ENCODE data around the gene CBARP. TPM values are rescaled to one million over a fixed set of nuclear protein-coding genes. Genes with fewer than 3 reads are reported as not detected.
"Not testable (repeated sequence)": the region's sequence is repeated elsewhere in the genome, so short reads cannot be mapped to it uniquely, and the experiment has no call there.

Gene CBARP
- total RNA-seq, 2 donors from 2014 or later, result 21.5 to 28.5 TPM

DNA sequence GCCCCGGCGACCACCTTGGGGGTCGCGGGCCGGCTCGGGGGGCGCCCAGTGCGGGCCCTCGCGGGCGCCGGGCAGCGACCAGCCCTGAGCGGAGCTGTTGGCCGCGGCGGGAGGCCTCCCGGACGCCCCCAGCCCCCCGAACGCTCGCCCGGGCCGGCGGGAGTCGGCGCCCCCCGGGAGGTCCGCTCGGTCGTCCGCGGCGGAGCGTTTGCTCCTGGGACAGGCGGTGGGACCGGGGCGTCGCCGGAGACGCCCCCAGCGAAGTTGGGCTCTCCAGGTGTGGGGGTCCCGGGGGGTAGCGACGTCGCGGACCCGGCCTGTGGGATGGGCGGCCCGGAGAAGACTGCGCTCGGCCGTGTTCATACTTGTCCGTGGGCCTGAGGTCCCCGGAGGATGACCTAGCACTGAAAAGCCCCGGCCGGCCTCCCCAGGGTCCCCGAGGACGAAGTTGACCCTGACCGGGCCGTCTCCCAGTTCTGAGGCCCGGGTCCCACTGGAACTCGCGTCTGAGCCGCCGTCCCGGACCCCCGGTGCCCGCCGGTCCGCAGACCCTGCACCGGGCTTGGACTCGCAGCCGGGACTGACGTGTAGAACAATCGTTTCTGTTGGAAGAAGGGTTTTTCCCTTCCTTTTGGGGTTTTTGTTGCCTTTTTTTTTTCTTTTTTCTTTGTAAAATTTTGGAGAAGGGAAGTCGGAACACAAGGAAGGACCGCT lies 31.5 kb downstream of the CBARP start:
- H3K4me3 Mint-ChIP-seq, result peak overlapping the region; percentile 87

GRCh38 chr19:1205114-1206099 lies 32.4 kb downstream of the CBARP start, which contains the start of gene STK11:
TSS of gene STK11 (plus strand) at chr19:1205778. CDS start at chr19:1206914, 1,136 bp downstream.
- no peaks in the 10 kb centered on the region for H3K27me3 Mint-ChIP-seq (ENCODE audit: insufficient read depth)
- peak within 1 kb of the TSS; percentile 94 for H3K4me3 ChIP-seq (ENCODE audit: low read length)
- peaks cover 13% of the 10 kb centered on the region for H3K36me3 ChIP-seq (ENCODE audit: control insufficient read depth, insufficient read depth, low read length)
- DNase-seq, result peak; percentile 100
- TF ChIP-seq CTCF (conservative IDR thresholded peaks at IDR 0.05), result no peak
- H3K9me3 ChIP-seq (ENCODE audit: control insufficient read depth, low read length), result no peaks in the 10 kb centered on the region
- H3K27ac ChIP-seq (ENCODE audit: low read depth, low read length), result no peak within 1 kb of the TSS
- H3K36me3 Mint-ChIP-seq (ENCODE audit: low read depth), result peaks cover 10% of the 10 kb centered on the region
- H3K4me3 Mint-ChIP-seq, result peak within 1 kb of the TSS; percentile 87
- H3K27me3 ChIP-seq (ENCODE audit: control insufficient read depth, insufficient read depth, low read length, poor library complexity, severe bottlenecking), result no peaks in the 10 kb centered on the region
- H3K27ac Mint-ChIP-seq, result peak within 1 kb of the TSS; percentile 74
- 3 to 6% methylated on average over 32 to 113 of the region's 114 CpGs for WGBS, 2 experiments (ENCODE audit: insufficient coverage in 1 of 2, insufficient read length in 1 of 2)
- peaks cover 6% of the 10 kb centered on the region for H3K4me1 Mint-ChIP-seq
- H3K9me3 Mint-ChIP-seq, result no peaks in the 10 kb centered on the region
- H3K4me1 ChIP-seq (ENCODE audit: control insufficient read depth, insufficient read depth, low read length), result no peaks in the 10 kb centered on the region
- H3K9ac ChIP-seq (ENCODE audit: extremely low read depth, low read length, poor library complexity, severe bottlenecking), result peak within 1 kb of the TSS; percentile 60

More for the DNA sequence above, 31.5 kb downstream of the CBARP start:
- H3K9me3 Mint-ChIP-seq, result no peaks in the 10 kb centered on the region
- no peaks in the 10 kb centered on the region for H3K9me3 ChIP-seq (ENCODE audit: control insufficient read depth, low read length)
- H3K36me3 ChIP-seq (ENCODE audit: control insufficient read depth, insufficient read depth, low read length), result peaks cover 15% of the 10 kb centered on the region
- H3K4me1 ChIP-seq (ENCODE audit: control insufficient read depth, insufficient read depth, low read length), result no peaks in the 10 kb centered on the region
- H3K27me3 Mint-ChIP-seq (ENCODE audit: insufficient read depth), result no peaks in the 10 kb centered on the region
- H3K4me1 Mint-ChIP-seq, result peaks cover 6% of the 10 kb centered on the region
- DNase-seq, result peak; percentile 51
- peak overlapping the region; percentile 94 for H3K4me3 ChIP-seq (ENCODE audit: low read length)
- peak overlapping the region; percentile 74 for H3K27ac Mint-ChIP-seq
- H3K36me3 Mint-ChIP-seq (ENCODE audit: low read depth), result peaks cover 11% of the 10 kb centered on the region
- no peak for TF ChIP-seq CTCF (conservative IDR thresholded peaks at IDR 0.05)
- H3K27ac ChIP-seq (ENCODE audit: low read depth, low read length), result no peak overlapping the region
- WGBS, 2 experiments (ENCODE audit: insufficient coverage in 1 of 2, insufficient read length in 1 of 2), result 1% methylated on average over 14 to 78 of the region's 78 CpGs
- H3K9ac ChIP-seq (ENCODE audit: extremely low read depth, low read length, poor library complexity, severe bottlenecking), result peak overlapping the region; percentile 60
- no peaks in the 10 kb centered on the region for H3K27me3 ChIP-seq (ENCODE audit: control insufficient read depth, insufficient read depth, low read length, poor library complexity, severe bottlenecking)

DNA sequence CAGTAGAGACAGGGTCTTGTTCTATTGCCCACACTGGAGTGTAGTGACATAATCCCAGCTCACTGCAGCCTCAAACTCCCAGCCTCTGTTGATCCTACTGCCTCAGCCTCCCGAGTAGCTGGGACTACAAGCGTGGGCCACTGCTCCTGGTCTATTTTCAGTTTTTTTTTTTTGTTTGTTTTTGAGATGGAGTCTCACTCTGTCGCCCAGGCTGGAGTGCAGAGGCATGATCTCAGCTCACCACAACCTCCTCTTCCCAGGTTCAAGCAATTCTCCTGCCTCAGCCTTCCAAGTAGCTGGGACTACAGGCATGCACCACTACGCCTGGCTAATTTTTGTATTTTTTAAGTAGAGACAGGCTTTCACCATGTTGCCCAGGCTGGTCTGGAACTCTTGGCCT lies 37.2 kb downstream of the CBARP start:
- not testable (repeated sequence) for H3K9me3 ChIP-seq (ENCODE audit: control insufficient read depth, low read length); H3K27me3 Mint-ChIP-seq (ENCODE audit: insufficient read depth); H3K4me3 ChIP-seq (ENCODE audit: low read length); H3K9me3 Mint-ChIP-seq; H3K36me3 ChIP-seq (ENCODE audit: control insufficient read depth, insufficient read depth, low read length); H3K27ac Mint-ChIP-seq; H3K36me3 Mint-ChIP-seq (ENCODE audit: low read depth); H3K4me1 ChIP-seq (ENCODE audit: control insufficient read depth, insufficient read depth, low read length); H3K4me3 Mint-ChIP-seq; DNase-seq; H3K27me3 ChIP-seq (ENCODE audit: control insufficient read depth, insufficient read depth, low read length, poor library complexity, severe bottlenecking); H3K4me1 Mint-ChIP-seq; H3K9ac ChIP-seq (ENCODE audit: extremely low read depth, low read length, poor library complexity, severe bottlenecking); H3K27ac ChIP-seq (ENCODE audit: low read depth, low read length)
- WGBS, 2 experiments (ENCODE audit: insufficient coverage in 1 of 2, insufficient read length in 1 of 2), result 80 to 93% methylated on average over 2 to 4 of the region's 4 CpGs

Measured in endodermal cell (in vitro differentiated cells).